ENCODE measurements around the gene ROBO3.

ROBO3 gene

DNA sequence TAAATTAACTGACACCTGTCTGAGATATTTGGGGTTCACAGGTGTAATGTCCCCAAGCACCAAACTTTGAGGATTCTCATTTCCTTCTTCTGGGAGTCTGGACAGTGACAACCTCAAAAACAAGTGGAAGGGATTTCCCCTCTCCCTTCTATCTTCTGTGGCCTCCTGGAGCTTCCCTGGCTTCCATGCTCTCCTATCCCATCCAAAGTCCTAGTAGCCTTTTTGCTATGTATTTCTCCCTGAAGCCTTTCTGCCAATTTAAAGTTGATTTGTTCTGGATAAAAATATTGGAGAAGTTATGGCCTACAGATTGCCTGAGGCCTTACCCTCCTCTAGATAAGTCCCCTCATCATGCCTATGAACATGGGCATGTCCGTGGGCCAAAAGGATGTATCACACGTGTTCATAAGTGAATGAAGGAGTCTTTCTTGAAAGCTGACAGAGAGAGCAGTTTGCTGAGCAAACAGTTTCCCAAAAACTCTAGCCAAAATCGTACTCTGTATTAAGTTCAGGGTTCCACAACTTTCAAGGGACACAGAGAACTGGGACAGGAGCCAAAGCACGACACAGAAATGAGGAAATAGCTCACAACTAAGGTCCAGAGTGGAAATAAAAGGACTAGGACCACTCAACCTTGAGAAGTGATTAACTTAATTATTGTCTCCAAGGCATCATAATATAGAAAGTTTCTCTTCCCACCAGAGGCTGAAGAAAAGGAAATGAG, 63.9 kb downstream of the ROBO3 start:
- no peak for DNase-seq

DNA sequence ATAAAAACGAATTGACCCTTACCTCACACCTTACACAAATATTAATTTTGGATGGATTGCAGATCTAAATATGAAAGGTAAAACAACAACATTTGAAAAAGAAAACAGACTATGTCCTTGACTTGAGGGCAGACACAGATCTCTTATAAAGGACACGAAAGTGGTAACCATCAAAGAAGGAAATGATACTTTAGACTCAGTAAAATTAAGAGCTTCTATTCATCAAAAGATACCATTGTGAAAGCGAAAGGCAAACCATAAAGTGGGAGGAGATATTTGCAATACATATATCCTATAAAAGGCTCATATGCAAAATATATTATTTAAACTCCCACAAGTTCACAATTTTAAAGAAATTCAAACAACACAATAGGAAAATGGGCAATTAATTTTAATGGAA, 65.6 kb downstream of the ROBO3 start:
- no peak for DNase-seq
